ENCODE data around the gene FHAD1. TPM values are rescaled to one million over a fixed set of nuclear protein-coding genes. Genes with fewer than 3 reads are reported as not detected.

FHAD1 gene
- total and polyA plus RNA-seq, 2 experiments from 2014 or later, result 0.24 to 0.74 TPM

- Histone ChIP-seq H3K27me3 (no peaks in the 10 kb centered on the region), H3K27ac (no peak overlapping the region)
- no peak for TF ChIP-seq CTCF (IDR thresholded peaks at IDR 0.05; ENCODE audit: low read depth, low read length)
Measured at GRCh38 chr1:15332525-15332924, 85.5 kb downstream of the FHAD1 start.

GRCh38 chr1:15332952-15333715 is 86.1 kb downstream of the FHAD1 start:
- Histone ChIP-seq H3K27ac (no peak overlapping the region), H3K4me1 (ENCODE audit: low read depth) (peaks cover 11% of the 10 kb centered on the region), H3K36me3 (no peaks in the 10 kb centered on the region), H3K27me3 (no peaks in the 10 kb centered on the region), H3K4me3 (no peak overlapping the region), H3K9me3 (ENCODE audit: low read depth) (no peaks in the 10 kb centered on the region)
- no peak for DNase-seq (ENCODE audit: low read depth in 1 of 2, low spot score in 1 of 2)
- no peak for TF ChIP-seq CTCF (IDR thresholded peaks at IDR 0.05; ENCODE audit: low read depth, low read length)

More at GRCh38 chr1:15332525-15332924, 85.5 kb downstream of the FHAD1 start:
- DNase-seq (ENCODE audit: low read depth in 1 of 2, low spot score in 1 of 2), result no peak
- H3K36me3 ChIP-seq, result no peaks in the 10 kb centered on the region
- no peak overlapping the region for H3K4me3 ChIP-seq
- H3K9me3 ChIP-seq (ENCODE audit: low read depth), result no peaks in the 10 kb centered on the region
- peaks cover 11% of the 10 kb centered on the region for H3K4me1 ChIP-seq (ENCODE audit: low read depth)

GRCh38 chr1:15334995-15335394 is 88.0 kb downstream of the FHAD1 start:
- Histone ChIP-seq H3K9me3 (ENCODE audit: low read depth) (no peaks in the 10 kb centered on the region), H3K27ac (no peak overlapping the region), H3K27me3 (no peaks in the 10 kb centered on the region), H3K36me3 (no peaks in the 10 kb centered on the region), H3K4me1 (ENCODE audit: low read depth) (no peaks in the 10 kb centered on the region), H3K4me3 (no peak overlapping the region)
- DNase-seq (ENCODE audit: low read depth in 1 of 2, low spot score in 1 of 2), result no peak
- TF ChIP-seq CTCF (IDR thresholded peaks at IDR 0.05; ENCODE audit: low read depth, low read length), result no peak

- Histone ChIP-seq H3K27me3 (no peaks in the 10 kb centered on the region), H3K4me3 (no peak overlapping the region), H3K36me3 (no peaks in the 10 kb centered on the region), H3K4me1 (ENCODE audit: low read depth) (no peaks in the 10 kb centered on the region), H3K27ac (no peak overlapping the region), H3K9me3 (ENCODE audit: low read depth) (no peaks in the 10 kb centered on the region)
- DNase-seq (ENCODE audit: low read depth in 1 of 2, low spot score in 1 of 2), result no peak
- TF ChIP-seq CTCF (IDR thresholded peaks at IDR 0.05; ENCODE audit: low read depth, low read length), result no peak
Measured at GRCh38 chr1:15336866-15337265, 89.8 kb downstream of the FHAD1 start.

DNA sequence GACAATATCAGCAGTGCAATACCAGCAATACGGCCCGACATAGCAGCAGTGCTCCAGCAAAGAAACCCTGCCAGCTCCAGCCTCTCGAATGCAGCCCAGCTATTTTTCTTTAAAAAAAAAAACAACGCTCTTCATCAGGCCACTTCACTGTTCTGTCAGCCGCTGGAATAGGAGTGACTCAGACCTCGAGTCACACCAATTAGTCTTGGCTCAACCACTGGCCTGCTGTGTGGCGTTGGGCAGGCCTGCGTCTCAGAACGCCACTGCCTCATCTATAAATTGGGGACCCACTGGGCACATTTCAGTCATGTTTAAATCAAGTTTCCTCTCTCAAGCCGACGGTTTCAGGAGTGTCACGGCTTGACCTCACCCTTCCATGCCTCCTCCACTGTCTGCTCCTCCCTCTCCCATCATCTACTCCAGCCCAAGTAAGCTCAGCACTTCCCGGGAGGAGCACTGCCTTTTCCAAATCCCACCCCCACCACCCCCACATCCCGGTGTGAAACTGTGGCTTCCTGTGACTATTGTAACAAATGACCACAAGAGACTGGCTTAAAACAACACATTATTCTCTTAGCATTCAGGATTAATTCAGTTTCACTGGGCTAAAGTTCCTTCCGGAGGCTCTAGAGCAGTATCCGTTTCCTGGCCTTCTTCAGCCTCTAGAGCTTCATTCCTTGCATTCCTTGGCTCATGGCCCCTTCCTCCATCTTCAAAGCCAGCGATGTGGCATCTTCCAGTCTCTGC is 90.8 kb downstream of the FHAD1 start:
- H3K36me3 ChIP-seq, result no peaks in the 10 kb centered on the region
- H3K27ac ChIP-seq, result no peak overlapping the region
- H3K9me3 ChIP-seq (ENCODE audit: low read depth), result no peaks in the 10 kb centered on the region
- no peaks in the 10 kb centered on the region for H3K27me3 ChIP-seq
- no peak overlapping the region for H3K4me3 ChIP-seq
- TF ChIP-seq CTCF (IDR thresholded peaks at IDR 0.05; ENCODE audit: low read depth, low read length), result no peak
- peak in 1 of 2 donors; percentile 70 for DNase-seq (ENCODE audit: low read depth in 1 of 2, low spot score in 1 of 2)
- H3K4me1 ChIP-seq (ENCODE audit: low read depth), result no peaks in the 10 kb centered on the region

All from cardiac muscle cell (in vitro differentiated cells and primary cell).